Transverse colon (tissue), 4 donors: Measurements from ENCODE around the gene XRCC2. TPM values are rescaled to one million over a fixed set of nuclear protein-coding genes. Genes with fewer than 3 reads are reported as not detected.
A peak's percentile ranks its signal among the peaks of the same experiment; 100 is the strongest.
"Not testable (repeated sequence)": the region's sequence is repeated elsewhere in the genome, so short reads cannot be mapped to it uniquely, and the experiment has no call there.

ENCODE experiments used
- DNase-seq: peaks from one replicate; pipeline ENCODE4 v3.0.0-alpha.2; 2019
- H3K27ac ChIP-seq, 4 donors: fragments of 200-600 bp; sonication (generic); 2 replicates each; pipeline ENCODE4 v1.5.1; 2016 to 2018; ENCODE audit warnings: inconsistent platforms in 4 of 4
- H3K27me3 ChIP-seq: fragments of 200-600 bp; sonication (generic); 2 replicates; pipeline ENCODE4 v1.5.1; 2017; ENCODE audit warnings: inconsistent platforms
- H3K36me3 ChIP-seq, 4 donors: fragments of 200-600 bp; sonication (generic); 2 replicates each; pipeline ENCODE4 v1.5.1; 2017 to 2019; ENCODE audit warnings: inconsistent platforms in 4 of 4
- H3K4me1 ChIP-seq, 4 donors: fragments of 200-600 bp; sonication (generic); 2 replicates each; pipeline ENCODE4 v1.5.1; 2017 to 2020; ENCODE audit warnings: inconsistent platforms in 4 of 4
- H3K4me3 ChIP-seq, 4 donors: fragments of 200-600 bp; sonication (generic); 1 replicate in 1 of 4; 2 replicates in 3 of 4; pipeline versions ENCODE4 v1.5.1 to v1.6.1; 2017 to 2019; ENCODE audit warnings: inconsistent platforms in 4 of 4
- H3K9me3 ChIP-seq, 2 donors: fragments of 200-600 bp; sonication (generic); 2 replicates each; pipeline ENCODE4 v1.5.1; 2017 to 2019; ENCODE audit warnings: inconsistent platforms in 2 of 2
- CTCF ChIP-seq, 5 experiments: fragments of 200-600 bp in 3 of 5; fragments of 450-650 bp in 2 of 5; sonication (generic) in 3 of 5; IDR thresholded peaks; 1 replicate in 2 of 5; 2 replicates in 3 of 5; pipeline ENCODE4 v1.5.1; 2016 to 2017; ENCODE audit warnings: antibody characterized with exemption in 5 of 5, inconsistent platforms in 3 of 5, mild to moderate bottlenecking in 2 of 5, moderate library complexity in 1 of 5
- EP300 ChIP-seq: sonication (generic); formaldehyde crosslinking; IDR thresholded peaks from one replicate; pipeline ENCODE4 v1.6.1; 2017; ENCODE audit warnings: antibody characterized with exemption, low read depth
- POLR2A ChIP-seq: fragments of 450-650 bp; IDR thresholded peaks from one replicate; pipeline ENCODE4 v1.6.1; 2016; ENCODE audit warnings: antibody characterized with exemption, mild to moderate bottlenecking, moderate library complexity
- POLR2AphosphoS5 ChIP-seq, 3 donors: sonication (generic); formaldehyde crosslinking; IDR thresholded peaks; one replicate each; pipeline ENCODE4 v1.6.1; 2016; ENCODE audit warnings: antibody characterized with exemption in 3 of 3
- WGBS, 2 donors: methylation state at CpG; one replicate each; pipeline ENCODE4 v1.1.5; 2018; ENCODE audit warnings: low coverage in 1 of 2; 5-methylcytosine and 5-hydroxymethylcytosine counted together
- in situ Hi-C, 4 donors: fragments of 200-750 bp; cut with MboI; loops; one replicate each; pipeline versions ENCODE4 v1.15.0 to v1.15.1; 2017; ENCODE audit warnings: low sequenced_read_pairs in 3 of 4, low pct_ligation_motif_present in 1 of 4, low pct_unique_long_range_greater_than_20kb in 1 of 4
- intact Hi-C: fragments of 100-400 bp; cut with DNase I; formaldehyde crosslinking; loops from one replicate; pipeline ENCODE4 v1.15.1; 2023; ENCODE audit warnings: low total_unique reads
- total RNA-seq, 4 donors: library from RNA; depleted of rRNA; stranded (reverse); fragments of >200 nt; gene quantifications; one replicate each; pipeline ENCODE4 v1.1.0, GENCODE V29; 2016

The XRCC2 gene
- 10 to 100 TPM in 1 of 4 donors, under 1 TPM in 2, not detected in 1; 0.55 to 14.5 (median 0.79) TPM for total RNA-seq

GRCh38 chr7:152675759-152676636, at the start of gene XRCC2:
Gene XRCC2, minus strand, starts transcription at chr7:152676141. Its CDS starts 62 bp downstream, at chr7:152676079.
- Histone ChIP-seq H3K4me1 (peaks cover 0 to 14% (median 8%) of the 10 kb centered on the region in 4 donors), H3K27me3 (no peaks in the 10 kb centered on the region), H3K9me3 (no peaks in the 10 kb centered on the region), H3K4me3 (peak within 1 kb of the TSS; percentile 61 to 87 (median 68)), H3K27ac (peak within 1 kb of the TSS; percentile 74 to 87 (median 82)), H3K36me3 (no peaks in the 10 kb centered on the region)
- TF ChIP-seq POLR2A, result peak; percentile 82
- no peak for TF ChIP-seq CTCF (IDR thresholded peaks at IDR 0.05)
- no peak for TF ChIP-seq EP300
- peak; percentile 80 to 96 (median 90) for TF ChIP-seq POLR2AphosphoS5 (IDR thresholded peaks at IDR 0.05)
- in situ Hi-C loops (loop anchor here in 2 of 4 donors (25.0 kb wide), 2 partner anchors 214 to 339 kb away; no protein-coding TSS in a partner anchor), intact Hi-C loops (no loop called here)
- peak; percentile 93 for DNase-seq
- 2 to 23% methylated on average over 7 to 60 of the region's 63 CpGs for WGBS, 2 donors

- intact Hi-C loops, result no loop called here
These were observed 47.4 kb upstream of the XRCC2 start for GRCh38 chr7:152723364-152723763.

GRCh38 chr7:152712412-152713042, 36.6 kb upstream of the XRCC2 start:
- DNase-seq, H3K27ac ChIP-seq, H3K4me1 ChIP-seq, intact Hi-C loops, H3K27me3 ChIP-seq, H3K9me3 ChIP-seq, H3K4me3 ChIP-seq, H3K36me3 ChIP-seq: not testable (repeated sequence)
- in situ Hi-C loops, result loop anchor here in 1 of 4 donors (25.0 kb wide), 1 partner anchor 375 kb away; no protein-coding TSS in a partner anchor
- WGBS, 2 donors, result 90 to 100% methylated on average over 1 of the region's 1 CpG

More at GRCh38 chr7:152723364-152723763, 47.4 kb upstream of the XRCC2 start:
- H3K36me3 ChIP-seq, result no peaks in the 10 kb centered on the region
- H3K27ac ChIP-seq, result no peak overlapping the region
- 73 to 79% methylated on average over 1 to 2 of the region's 2 CpGs for WGBS, 2 donors
- in situ Hi-C loops, result loop anchor here in 1 of 4 donors (25.0 kb wide), 1 partner anchor 386 kb away; no protein-coding TSS in a partner anchor
- no peak overlapping the region for H3K4me3 ChIP-seq
- no peaks in the 10 kb centered on the region for H3K9me3 ChIP-seq
- no peaks in the 10 kb centered on the region for H3K27me3 ChIP-seq
- TF ChIP-seq EP300, result no peak
- no peak for TF ChIP-seq POLR2AphosphoS5 (IDR thresholded peaks at IDR 0.05)
- TF ChIP-seq CTCF (IDR thresholded peaks at IDR 0.05), result no peak
- TF ChIP-seq POLR2A, result no peak
- DNase-seq, result no peak
- H3K4me1 ChIP-seq, result no peaks in the 10 kb centered on the region

GRCh38 chr7:152711444-152711944, 35.6 kb upstream of the XRCC2 start:
- Histone ChIP-seq H3K4me3 (no peak overlapping the region), H3K4me1 (peaks cover 0 to 3% (median 0%) of the 10 kb centered on the region in 4 donors), H3K27ac (no peak overlapping the region), H3K27me3 (no peaks in the 10 kb centered on the region), H3K36me3 (no peaks in the 10 kb centered on the region), H3K9me3 (no peaks in the 10 kb centered on the region)
- TF ChIP-seq EP300, result no peak
- no peak for TF ChIP-seq CTCF (IDR thresholded peaks at IDR 0.05)
- TF ChIP-seq POLR2AphosphoS5 (IDR thresholded peaks at IDR 0.05), result no peak
- no peak for TF ChIP-seq POLR2A
- in situ Hi-C loops, result loop anchor here in 1 of 4 donors (25.0 kb wide), 1 partner anchor 374 kb away; no protein-coding TSS in a partner anchor
- intact Hi-C loops, result no loop called here
- WGBS, 2 donors, result 79 to 84% methylated on average over 9 of the region's 9 CpGs
- no peak for DNase-seq
